ENCODE data around the gene AGBL1. TPM values are rescaled to one million over a fixed set of nuclear protein-coding genes. Genes with fewer than 3 reads are reported as not detected.

Gene AGBL1
- total and polyA plus RNA-seq, 2 donors (not counting 1 experiment from before 2014, with no cell fraction given) = not detected

GRCh38 chr15:86741917-86742316, 662.2 kb downstream of the AGBL1 start:
- no peaks in the 10 kb centered on the region for H3K4me1 ChIP-seq (ENCODE audit: control insufficient read depth in 2 of 2, insufficient read depth in 2 of 2, low read length in 2 of 2)
- Mint-ChIP-seq H3K27me3 (no peaks in the 10 kb centered on the region), H3K9me3 (ENCODE audit: insufficient read depth) (peaks cover 3% of the 10 kb centered on the region), H3K27ac (no peak overlapping the region), H3K4me1 (no peaks in the 10 kb centered on the region), H3K4me3 (no peak overlapping the region)
- H3K36me3 ChIP-seq (replicated peaks in 1 of 2; ENCODE audit: control extremely low read depth in 1 of 2, control insufficient read depth in 1 of 2, extremely low read depth in 1 of 2, insufficient read depth in 2 of 2, low read length in 1 of 2) = no peaks in the 10 kb centered on the region
- intact Hi-C loops (cut with micrococcal nuclease) = no loop called here
- H2AFZ ChIP-seq (ENCODE audit: insufficient read depth, low read depth, low read length, poor library complexity, severe bottlenecking) = no peak overlapping the region
- H3K79me2 ChIP-seq (ENCODE audit: control insufficient read depth, insufficient read depth, low read length) = no peaks in the 10 kb centered on the region
- H3K27ac ChIP-seq (ENCODE audit: low read length in 2 of 2) = no peak overlapping the region
- no peaks in the 10 kb centered on the region for H3K27me3 ChIP-seq (replicated peaks in 1 of 4; ENCODE audit: control extremely low read depth in 1 of 4, control insufficient read depth in 3 of 4, insufficient read depth in 4 of 4, low read length in 3 of 4)
- DNase-seq (no peak), ATAC-seq (ENCODE audit: low read depth) (no peak)
- no CpG with 5 or more reads among the region's 4 CpGs for WGBS (ENCODE audit: insufficient coverage)
- no peak overlapping the region for H3K4me3 ChIP-seq (ENCODE audit: control extremely low read depth in 1 of 5, extremely low read depth in 1 of 5, insufficient read depth in 1 of 5, low read depth in 2 of 5, low read length in 4 of 5)
- H4K20me1 ChIP-seq (ENCODE audit: control insufficient read depth, insufficient read depth, low read length, poor library complexity, severe bottlenecking) = no peaks in the 10 kb centered on the region
- no peak for TF ChIP-seq CTCF (IDR thresholded peaks at IDR 0.05)
- TF ChIP-seq EZH2 (IDR thresholded peaks at IDR 0.05; ENCODE audit: borderline replicate concordance, insufficient read depth, low read depth, low read length, poor library complexity, severe bottlenecking) = no peak
- H3K9me3 ChIP-seq (ENCODE audit: control extremely low read depth in 1 of 3, control insufficient read depth in 2 of 3, insufficient read depth in 1 of 3, low read length in 2 of 3) = no peaks in the 10 kb centered on the region
- ChIA-PET POLR2A (no interaction called here), CTCF (no interaction called here)
- no peak overlapping the region for H3K4me2 ChIP-seq (replicated peaks; ENCODE audit: low read depth, low read length, poor library complexity, severe bottlenecking)
- H3K9ac ChIP-seq (ENCODE audit: low read length) = no peak overlapping the region

GRCh38 chr15:86743283-86743903, 663.7 kb downstream of the AGBL1 start:
- Histone ChIP-seq H3K4me2 (replicated peaks; ENCODE audit: low read depth, low read length, poor library complexity, severe bottlenecking) (no peak overlapping the region), H3K9ac (ENCODE audit: low read length) (no peak overlapping the region), H4K20me1 (ENCODE audit: control insufficient read depth, insufficient read depth, low read length, poor library complexity, severe bottlenecking) (no peaks in the 10 kb centered on the region), H3K27me3 (replicated peaks in 1 of 4; ENCODE audit: control extremely low read depth in 1 of 4, control insufficient read depth in 3 of 4, insufficient read depth in 4 of 4, low read length in 3 of 4) (no peaks in the 10 kb centered on the region), H3K79me2 (ENCODE audit: control insufficient read depth, insufficient read depth, low read length) (no peaks in the 10 kb centered on the region), H3K36me3 (replicated peaks in 1 of 2; ENCODE audit: control extremely low read depth in 1 of 2, control insufficient read depth in 1 of 2, extremely low read depth in 1 of 2, insufficient read depth in 2 of 2, low read length in 1 of 2) (no peaks in the 10 kb centered on the region), H3K27ac (ENCODE audit: low read length in 2 of 2) (no peak overlapping the region), H2AFZ (ENCODE audit: insufficient read depth, low read depth, low read length, poor library complexity, severe bottlenecking) (no peak overlapping the region), H3K9me3 (ENCODE audit: control extremely low read depth in 1 of 3, control insufficient read depth in 2 of 3, insufficient read depth in 1 of 3, low read length in 2 of 3) (no peaks in the 10 kb centered on the region), H3K4me3 (ENCODE audit: control extremely low read depth in 1 of 5, extremely low read depth in 1 of 5, insufficient read depth in 1 of 5, low read depth in 2 of 5, low read length in 4 of 5) (no peak overlapping the region), H3K4me1 (ENCODE audit: control insufficient read depth in 2 of 2, insufficient read depth in 2 of 2, low read length in 2 of 2) (no peaks in the 10 kb centered on the region)
- no peaks in the 10 kb centered on the region for H3K27me3 Mint-ChIP-seq
- ATAC-seq (ENCODE audit: low read depth) (no peak), DNase-seq (no peak)
- intact Hi-C loops (cut with micrococcal nuclease) = no loop called here
- ChIA-PET CTCF (no interaction called here), POLR2A (no interaction called here)
- WGBS (ENCODE audit: insufficient coverage) = no CpG with 5 or more reads among the region's 6 CpGs
- H3K4me3 Mint-ChIP-seq = no peak overlapping the region
- no peak overlapping the region for H3K27ac Mint-ChIP-seq
- TF ChIP-seq EZH2 (IDR thresholded peaks at IDR 0.05; ENCODE audit: borderline replicate concordance, insufficient read depth, low read depth, low read length, poor library complexity, severe bottlenecking) (no peak), CTCF (IDR thresholded peaks at IDR 0.05) (no peak)
- H3K4me1 Mint-ChIP-seq = no peaks in the 10 kb centered on the region
- H3K9me3 Mint-ChIP-seq (ENCODE audit: insufficient read depth) = peaks cover 2% of the 10 kb centered on the region

Data from B cell (primary cell).